Trophoblast cell (in vitro differentiated cells and primary cell): ENCODE measurements around the gene TADA1.
A peak's percentile ranks its signal among the peaks of the same experiment; 100 is the strongest.

Experiments used
- DNase-seq, 2 donors: peaks; one replicate each; pipeline ENCODE4 v3.0.0-alpha.2; 2016
- H2AFZ ChIP-seq: 2 replicates; pipeline ENCODE4 v1.6.1; 2013; ENCODE audit warnings: low read length, moderate library complexity, mild to moderate bottlenecking; ENCODE audit not compliant: insufficient read depth, poor library complexity
- H2AK5ac ChIP-seq: 2 replicates; pipeline ENCODE4 v1.6.1; 2013; ENCODE audit warnings: mild to moderate bottlenecking, low read length
- H2BK120ac ChIP-seq: 2 replicates; pipeline ENCODE4 v1.6.1; 2013; ENCODE audit warnings: low read length, mild to moderate bottlenecking, moderate library complexity; ENCODE audit not compliant: insufficient read depth, poor library complexity
- H2BK12ac ChIP-seq: 2 replicates; pipeline ENCODE4 v1.6.1; 2013; ENCODE audit warnings: mild to moderate bottlenecking, low read length, moderate library complexity
- H2BK5ac ChIP-seq: 2 replicates; pipeline ENCODE4 v1.6.1; 2013; ENCODE audit warnings: low read length, low read depth, moderate library complexity, mild to moderate bottlenecking; ENCODE audit not compliant: poor library complexity
- H3K14ac ChIP-seq: 2 replicates; pipeline ENCODE4 v1.6.1; 2013; ENCODE audit warnings: mild to moderate bottlenecking, low read length
- H3K18ac ChIP-seq: 2 replicates; pipeline ENCODE4 v1.6.1; 2013; ENCODE audit warnings: mild to moderate bottlenecking, low read length
- H3K23ac ChIP-seq: 2 replicates; pipeline ENCODE4 v1.6.1; 2013; ENCODE audit warnings: low read length
- H3K27ac ChIP-seq: 2 replicates; pipeline ENCODE4 v1.5.1; 2013; ENCODE audit warnings: low read depth, mild to moderate bottlenecking, inconsistent platforms, low read length, moderate library complexity
- H3K27me3 ChIP-seq: 2 replicates; pipeline ENCODE4 v1.6.1; 2013; ENCODE audit warnings: inconsistent platforms, mild to moderate bottlenecking, low read length, moderate library complexity; ENCODE audit not compliant: insufficient read depth
- H3K36me3 ChIP-seq, 2 experiments: 1 replicate in 1 of 2; 2 replicates in 1 of 2; pipeline ENCODE4 v1.6.1; 2013; ENCODE audit warnings: low read length in 2 of 2, mild to moderate bottlenecking in 2 of 2, moderate library complexity in 1 of 2; ENCODE audit not compliant: insufficient read depth in 2 of 2, control insufficient read depth in 1 of 2
- H3K4ac ChIP-seq: 2 replicates; pipeline ENCODE4 v1.6.1; 2013; ENCODE audit warnings: low read depth, mild to moderate bottlenecking, low read length, moderate library complexity
- H3K4me1 ChIP-seq, 2 experiments: 1 replicate in 1 of 2; 2 replicates in 1 of 2; pipeline ENCODE4 v1.6.1; 2013; ENCODE audit warnings: low read length in 2 of 2, mild to moderate bottlenecking in 2 of 2, moderate library complexity in 1 of 2; ENCODE audit not compliant: insufficient read depth in 2 of 2, control insufficient read depth in 1 of 2
- H3K4me2 ChIP-seq: 2 replicates; pipeline ENCODE4 v1.6.1; 2013; ENCODE audit warnings: inconsistent platforms, mild to moderate bottlenecking, low read length, moderate library complexity
- H3K4me3 ChIP-seq: 2 replicates; pipeline ENCODE4 v1.5.1; 2013; ENCODE audit warnings: mild to moderate bottlenecking, low read depth, low read length, inconsistent platforms
- H3K79me1 ChIP-seq: one replicate; pipeline ENCODE4 v1.6.1; 2013; ENCODE audit warnings: low read length
- H3K79me2 ChIP-seq: 2 replicates; pipeline ENCODE4 v1.6.1; 2013; ENCODE audit warnings: low read length, mild to moderate bottlenecking; ENCODE audit not compliant: control insufficient read depth, insufficient read depth, poor library complexity
- H3K9ac ChIP-seq: 2 replicates; pipeline ENCODE4 v1.6.1; 2013; ENCODE audit warnings: mild to moderate bottlenecking, low read length
- H3K9me3 ChIP-seq: 2 replicates; pipeline ENCODE4 v1.6.1; 2013; ENCODE audit warnings: low read depth, mild to moderate bottlenecking, control low read depth, inconsistent platforms, low read length; ENCODE audit not compliant: insufficient read depth
- H4K12ac ChIP-seq: 2 replicates; pipeline ENCODE4 v1.6.1; 2013; ENCODE audit warnings: low read depth, mild to moderate bottlenecking, low read length, moderate library complexity
- H4K8ac ChIP-seq: 2 replicates; pipeline ENCODE4 v1.6.1; 2013; ENCODE audit warnings: low read depth, mild to moderate bottlenecking, low read length, moderate library complexity
- H4K91ac ChIP-seq: one replicate; pipeline ENCODE4 v1.6.1; 2013; ENCODE audit warnings: low read depth, mild to moderate bottlenecking, low read length, moderate library complexity
- WGBS: extraction: QIAGEN DNeasy Blood & Tissue Kit; methylation state at CpG from one replicate; pipeline ENCODE4 v1.1.7; 2013; ENCODE audit warnings: missing lambda C conversion rate; ENCODE audit not compliant: insufficient read length, insufficient coverage; ENCODE audit errors: extremely low coverage; 5-methylcytosine and 5-hydroxymethylcytosine counted together

Gene TADA1

GRCh38 chr1:166907763-166908162 lies 31.7 kb upstream of the TADA1 start:
- H3K4ac ChIP-seq = no peak overlapping the region
- no peak overlapping the region for H3K4me2 ChIP-seq
- peak overlapping the region; percentile 89 for H3K14ac ChIP-seq
- H2AK5ac ChIP-seq = no peak overlapping the region
- no CpG with 5 or more reads among the region's 3 CpGs for WGBS
- peak overlapping the region; percentile 71 for H4K91ac ChIP-seq
- H3K4me3 ChIP-seq = no peak overlapping the region
- H3K79me1 ChIP-seq = peaks cover 17% of the 10 kb centered on the region
- H3K4me1 ChIP-seq = peaks cover 0 to 7% of the 10 kb centered on the region in 2 experiments
- H3K23ac ChIP-seq = no peak overlapping the region
- peak overlapping the region; percentile 84 for H2BK12ac ChIP-seq
- H3K18ac ChIP-seq = no peak overlapping the region
- no peaks in the 10 kb centered on the region for H3K79me2 ChIP-seq
- no peak overlapping the region for H3K9ac ChIP-seq
- no peaks in the 10 kb centered on the region for H3K27me3 ChIP-seq
- peak overlapping the region; percentile 34 for H3K27ac ChIP-seq
- peak overlapping the region; percentile 95 for H2BK120ac ChIP-seq
- peaks cover 2% of the 10 kb centered on the region for H3K9me3 ChIP-seq
- H2BK5ac ChIP-seq = peak overlapping the region; percentile 82
- H3K36me3 ChIP-seq = no peaks in the 10 kb centered on the region
- H4K12ac ChIP-seq = no peak overlapping the region
- H4K8ac ChIP-seq = no peak overlapping the region
- H2AFZ ChIP-seq = no peak overlapping the region
- DNase-seq = peak; percentile 8 to 57

GRCh38 chr1:166907051-166907450 lies 31.0 kb upstream of the TADA1 start:
- Histone ChIP-seq H3K18ac (no peak overlapping the region), H3K79me2 (no peaks in the 10 kb centered on the region), H3K4me2 (no peak overlapping the region), H4K91ac (no peak overlapping the region), H2BK5ac (peak overlapping the region; percentile 5), H2BK12ac (no peak overlapping the region), H2AFZ (no peak overlapping the region), H3K9me3 (peaks cover 2% of the 10 kb centered on the region), H3K27ac (peak overlapping the region; percentile 29), H3K27me3 (no peaks in the 10 kb centered on the region), H2AK5ac (no peak overlapping the region), H3K23ac (no peak overlapping the region), H3K4me1 (peaks cover 0 to 7% of the 10 kb centered on the region in 2 experiments), H2BK120ac (no peak overlapping the region), H3K4ac (no peak overlapping the region), H4K8ac (no peak overlapping the region), H3K4me3 (no peak overlapping the region), H3K14ac (no peak overlapping the region), H3K9ac (no peak overlapping the region), H3K79me1 (peaks cover 17% of the 10 kb centered on the region), H3K36me3 (no peaks in the 10 kb centered on the region), H4K12ac (no peak overlapping the region)
- DNase-seq = peak; percentile 30 to 82
- no CpG with 5 or more reads among the region's 4 CpGs for WGBS

DNA sequence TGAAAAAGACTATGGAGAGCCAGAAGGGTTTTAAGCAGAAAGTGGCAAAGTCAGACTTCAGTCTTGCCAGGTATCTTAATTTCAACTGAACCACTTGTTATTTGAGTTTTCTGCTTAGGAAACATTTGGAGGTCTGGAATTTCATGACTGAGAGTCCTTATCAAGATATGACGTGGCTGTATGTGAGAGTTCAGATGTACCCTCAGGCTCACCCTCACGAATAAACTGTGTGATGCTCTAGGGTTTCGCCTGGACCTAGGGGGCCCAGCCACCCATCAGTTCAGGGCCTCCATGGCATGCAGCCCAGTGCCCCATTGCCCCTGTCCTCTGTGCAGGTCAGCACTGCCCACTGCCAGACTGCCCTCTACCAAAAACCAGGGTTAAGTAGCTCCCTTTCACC lies 30.6 kb upstream of the TADA1 start:
- Histone ChIP-seq H2AK5ac (no peak overlapping the region), H4K91ac (no peak overlapping the region), H3K4me1 (peaks cover 2 to 7% of the 10 kb centered on the region in 2 experiments), H3K23ac (no peak overlapping the region), H4K8ac (no peak overlapping the region), H3K4me2 (no peak overlapping the region), H3K4ac (no peak overlapping the region), H3K14ac (no peak overlapping the region), H4K12ac (no peak overlapping the region), H3K79me2 (no peaks in the 10 kb centered on the region), H2BK5ac (peak overlapping the region; percentile 5), H3K79me1 (peaks cover 17% of the 10 kb centered on the region), H3K36me3 (no peaks in the 10 kb centered on the region), H3K4me3 (no peak overlapping the region), H3K9me3 (peaks cover 2% of the 10 kb centered on the region), H3K27me3 (no peaks in the 10 kb centered on the region), H2BK12ac (no peak overlapping the region), H2AFZ (no peak overlapping the region), H3K27ac (peak overlapping the region; percentile 57), H2BK120ac (no peak overlapping the region), H3K18ac (no peak overlapping the region), H3K9ac (no peak overlapping the region)
- DNase-seq = peak; percentile 84 to 98
- no CpG with 5 or more reads among the region's 3 CpGs for WGBS

GRCh38 chr1:166905900-166906299 lies 29.8 kb upstream of the TADA1 start:
- no peak overlapping the region for H3K4ac ChIP-seq

More at GRCh38 chr1:166905900-166906299, 29.8 kb upstream of the TADA1 start:
- Histone ChIP-seq H3K36me3 (no peaks in the 10 kb centered on the region), H3K4me1 (peaks cover 5 to 9% of the 10 kb centered on the region in 2 experiments), H3K4me3 (no peak overlapping the region), H3K18ac (no peak overlapping the region), H4K91ac (peak overlapping the region; percentile 38), H2BK5ac (peak overlapping the region; percentile 3), H3K79me1 (peaks cover 17% of the 10 kb centered on the region), H4K8ac (no peak overlapping the region), H2BK120ac (no peak overlapping the region), H2AK5ac (no peak overlapping the region), H3K27me3 (no peaks in the 10 kb centered on the region), H4K12ac (no peak overlapping the region), H3K4me2 (no peak overlapping the region), H3K14ac (no peak overlapping the region), H3K9ac (no peak overlapping the region), H3K9me3 (peaks cover 2% of the 10 kb centered on the region), H2AFZ (no peak overlapping the region), H3K23ac (no peak overlapping the region), H3K27ac (peak overlapping the region; percentile 57), H2BK12ac (no peak overlapping the region), H3K79me2 (no peaks in the 10 kb centered on the region)
- DNase-seq = peak; percentile 79 to 94
- WGBS = no CpG with 5 or more reads among the region's 3 CpGs
